SK-N-SH (cell line): ENCODE results near the gene BRPF3. TPM values are rescaled to one million over a fixed set of nuclear protein-coding genes. Genes with fewer than 3 reads are reported as not detected.

Source experiments
- CTCF ChIA-PET: fragments of 300-600, 350-600 bp; formaldehyde crosslinking; extraction: SDS; loops from one replicate; lab custom pipeline; 2021; lab: Yijun Ruan, JAX
- POLR2A ChIA-PET: fragments of 350-600 bp; sonication (Branson Sonifier 250); formaldehyde crosslinking; extraction: SDS; loops from one replicate; lab custom pipeline; 2020; ENCODE audit warnings: antibody characterized with exemption, inconsistent platforms; lab: Yijun Ruan, JAX
- DNase-seq: peaks from one replicate; pipeline ENCODE4 v3.0.0; 2012
- H2AFZ ChIP-seq: fragments of 200-600 bp; sonication (generic); 2 replicates; pipeline ENCODE4 v1.8.1; 2016; ENCODE audit warnings: antibody characterized with exemption, mild to moderate bottlenecking, low read depth
- H3F3A ChIP-seq: fragments of 200-600 bp; sonication (generic); replicated peaks from 2 replicates; pipeline ENCODE3; 2016; ENCODE audit warnings: antibody characterized with exemption, mild to moderate bottlenecking; ENCODE audit not compliant: insufficient read depth
- H3K27ac ChIP-seq, 2 experiments: fragments of 200-500 bp in 1 of 2; fragments of 200-600 bp in 1 of 2; sonication (Bioruptor generic) in 1 of 2; sonication (generic), shearing (Covaris generic) in 1 of 2; 2 replicates each; pipeline versions ENCODE4 v1.5.1 to v1.6.1; 2014 to 2016; ENCODE audit warnings: low read depth in 2 of 2, inconsistent platforms in 1 of 2, low read length in 1 of 2, mild to moderate bottlenecking in 1 of 2, mixed read lengths in 1 of 2
- H3K27me3 ChIP-seq: fragments of 200-600 bp; sonication (generic), shearing (Covaris generic); 2 replicates; pipeline ENCODE4 v1.6.1; 2016; ENCODE audit warnings: mixed run types; ENCODE audit not compliant: insufficient read depth
- H3K36me3 ChIP-seq, 2 experiments: fragments of 200-500 bp in 1 of 2; fragments of 200-600 bp in 1 of 2; sonication (Bioruptor generic) in 1 of 2; sonication (generic) in 1 of 2; replicated peaks in 1 of 2; 2 replicates each; pipeline versions ENCODE3 to v1.5.1; 2014 to 2016; ENCODE audit warnings: low read length in 1 of 2, mild to moderate bottlenecking in 1 of 2; ENCODE audit not compliant: insufficient read depth in 2 of 2, control insufficient read depth in 1 of 2
- H3K4me1 ChIP-seq, 2 experiments: fragments of 200-500 bp in 1 of 2; fragments of 200-600 bp in 1 of 2; sonication (Bioruptor generic) in 1 of 2; sonication (generic), shearing (Covaris generic) in 1 of 2; 2 replicates each; pipeline versions ENCODE4 v1.5.1 to v1.6.1; 2014 to 2016; ENCODE audit warnings: low read depth in 1 of 2, low read length in 1 of 2, mixed run types in 1 of 2; ENCODE audit not compliant: insufficient read depth in 2 of 2, control insufficient read depth in 1 of 2
- H3K4me2 ChIP-seq: fragments of 200-600 bp; sonication (generic), shearing (Covaris generic); 2 replicates; pipeline ENCODE4 v1.6.1; 2017; ENCODE audit warnings: mixed run types
- H3K4me3 ChIP-seq, 2 experiments: fragments of 200-500 bp in 1 of 2; fragments of 200-600 bp in 1 of 2; sonication (Bioruptor generic) in 1 of 2; sonication (generic), shearing (Covaris generic) in 1 of 2; 2 replicates each; pipeline versions ENCODE4 v1.5.1 to v1.8.1; 2014 to 2016; ENCODE audit warnings: low read depth in 2 of 2, inconsistent platforms in 1 of 2, low read length in 1 of 2, mild to moderate bottlenecking in 1 of 2, mixed read lengths in 1 of 2, moderate library complexity in 1 of 2
- H3K79me2 ChIP-seq: fragments of 200-600 bp; sonication (generic); 2 replicates; pipeline ENCODE4 v1.8.1; 2017; ENCODE audit warnings: mild to moderate bottlenecking; ENCODE audit not compliant: insufficient read depth
- H3K9ac ChIP-seq: fragments of 200-600 bp; sonication (generic); 2 replicates; pipeline ENCODE4 v1.6.1; 2017; ENCODE audit warnings: mixed run types
- H3K9me2 ChIP-seq: fragments of 200-600 bp; sonication (generic); 2 replicates; pipeline ENCODE4 v1.6.1; 2017; ENCODE audit warnings: mixed run types
- H3K9me3 ChIP-seq: fragments of 200-600 bp; sonication (generic); 2 replicates; pipeline ENCODE4 v1.6.1; 2017; ENCODE audit warnings: mixed run types, mild to moderate bottlenecking, moderate library complexity
- H4K20me1 ChIP-seq: fragments of 200-600 bp; sonication (generic); 2 replicates; pipeline ENCODE4 v1.6.1; 2017; ENCODE audit warnings: mild to moderate bottlenecking, mixed run types; ENCODE audit not compliant: insufficient read depth
- EZH2phosphoT487 ChIP-seq: fragments of 200-600 bp; sonication (generic); IDR thresholded peaks from 2 replicates; pipeline ENCODE4 v1.6.1; 2017; ENCODE audit warnings: low read depth, mixed run types, mild to moderate bottlenecking, antibody characterized with exemption, moderate library complexity, borderline replicate concordance
- MAX ChIP-seq: IDR thresholded peaks from 2 replicates; pipeline ENCODE4 v1.4.0; 2012; ENCODE audit warnings: low read depth
- REST ChIP-seq: IDR thresholded peaks from 2 replicates; pipeline ENCODE4 v1.6.1; 2012; ENCODE audit warnings: mild to moderate bottlenecking, low read depth, low read length, moderate library complexity
- TAF1 ChIP-seq: IDR thresholded peaks from 2 replicates; pipeline ENCODE4 v1.6.1; 2012; ENCODE audit warnings: low read depth, mild to moderate bottlenecking, low read length, moderate library complexity, borderline replicate concordance
- USF1 ChIP-seq: IDR thresholded peaks from 2 replicates; pipeline ENCODE4 v1.4.0; 2012; ENCODE audit warnings: low read depth, borderline replicate concordance
- USF2 ChIP-seq: fragments of 150-350 bp; IDR thresholded peaks from 2 replicates; pipeline ENCODE4 v1.6.1; 2017; ENCODE audit warnings: antibody characterized with exemption, low read length, low read depth, borderline replicate concordance
- ZBTB33 ChIP-seq: IDR thresholded peaks from 2 replicates; pipeline ENCODE4 v1.4.0; 2012; ENCODE audit warnings: low read depth, borderline replicate concordance
- WGBS: methylation state at CpG from one replicate; pipeline ENCODE4 v1.1.6; 2017; ENCODE audit warnings: low lambda C conversion rate; 5-methylcytosine and 5-hydroxymethylcytosine counted together
- polyA plus RNA-seq, 3 experiments: library from polyadenylated mRNA; depleted of rRNA; stranded (reverse); fragments of >200 nt; gene quantifications; 2 replicates each; pipeline ENCODE4 v1.2.3, GENCODE V29; 2012

Gene BRPF3
- polyA plus RNA-seq, 1 of the 3 experiments (the other 2 are of a cell fraction): 15.4 TPM

- no peak overlapping the region for H3K4me2 ChIP-seq
- no peaks in the 10 kb centered on the region for H3K9me3 ChIP-seq
- H2AFZ ChIP-seq: no peak overlapping the region
- no peak for TF ChIP-seq TAF1
- TF ChIP-seq MAX: no peak
- TF ChIP-seq REST: no peak
- H3K79me2 ChIP-seq: no peaks in the 10 kb centered on the region; the same call in 1 of the 2 replicates
- H4K20me1 ChIP-seq: no peaks in the 10 kb centered on the region; the same call in 1 of the 2 replicates
- POLR2A ChIA-PET: no interaction called here
- no peak overlapping the region; a peak in 1 of 4 replicates for H3K27ac ChIP-seq
- peak; percentile 33 for DNase-seq
- H3K36me3 ChIP-seq: peaks cover 56 to 85% of the 10 kb centered on the region in 2 experiments
- no peak overlapping the region for H3K4me3 ChIP-seq
- H3K9me2 ChIP-seq: no peaks in the 10 kb centered on the region
- CTCF ChIA-PET: interaction anchor here (0.7 to 0.9 kb wide), 3 partner anchors 10 to 28 kb away, joined by 3 to 4 read pairs (median 3); no protein-coding TSS in a partner anchor
- WGBS: 90% methylated on average over 2 of the region's 5 CpGs
- H3K9ac ChIP-seq: no peak overlapping the region
- no peaks in the 10 kb centered on the region for H3F3A ChIP-seq
- H3K4me1 ChIP-seq: peaks cover 0 to 14% of the 10 kb centered on the region in 2 experiments; a peak in 1 of 4 replicates
- no peaks in the 10 kb centered on the region for H3K27me3 ChIP-seq
These were observed 28.4 kb downstream of the BRPF3 start for GRCh38 chr6:36224918-36225461.

- Histone ChIP-seq H3K9ac (no peak overlapping the region), H3K27ac (no peak overlapping the region), H3K36me3 (peaks cover 48 to 90% of the 10 kb centered on the region in 2 experiments), H3K4me2 (no peak overlapping the region), H3K4me3 (no peak overlapping the region), H3F3A (no peaks in the 10 kb centered on the region), H2AFZ (no peak overlapping the region), H3K9me3 (no peaks in the 10 kb centered on the region), H3K79me2 (no peaks in the 10 kb centered on the region), H3K4me1 (peaks cover 0 to 14% of the 10 kb centered on the region in 2 experiments; a peak in 1 of 4 replicates), H4K20me1 (no peaks in the 10 kb centered on the region; the same call in 1 of the 2 replicates), H3K9me2 (no peaks in the 10 kb centered on the region), H3K27me3 (no peaks in the 10 kb centered on the region)
- CTCF ChIA-PET: interaction anchor here (0.8 to 0.9 kb wide), 2 partner anchors 19 to 76 kb away, joined by 3 read pairs; no protein-coding TSS in a partner anchor
- no peak for DNase-seq
- TF ChIP-seq ZBTB33 (no peak), USF1 (no peak), EZH2phosphoT487 (no peak), REST (no peak), USF2 (no peak), MAX (no peak)
- WGBS: 92% methylated on average over 4 of the region's 4 CpGs
- POLR2A ChIA-PET: interaction anchor here (0.7 kb wide), 1 partner anchor 95 kb away, joined by 3 read pairs; no protein-coding TSS in a partner anchor
These were observed 30.0 kb downstream of the BRPF3 start for GRCh38 chr6:36226438-36227047.
